ENCODE results near the gene ST7L.

Gene ST7L

DNA sequence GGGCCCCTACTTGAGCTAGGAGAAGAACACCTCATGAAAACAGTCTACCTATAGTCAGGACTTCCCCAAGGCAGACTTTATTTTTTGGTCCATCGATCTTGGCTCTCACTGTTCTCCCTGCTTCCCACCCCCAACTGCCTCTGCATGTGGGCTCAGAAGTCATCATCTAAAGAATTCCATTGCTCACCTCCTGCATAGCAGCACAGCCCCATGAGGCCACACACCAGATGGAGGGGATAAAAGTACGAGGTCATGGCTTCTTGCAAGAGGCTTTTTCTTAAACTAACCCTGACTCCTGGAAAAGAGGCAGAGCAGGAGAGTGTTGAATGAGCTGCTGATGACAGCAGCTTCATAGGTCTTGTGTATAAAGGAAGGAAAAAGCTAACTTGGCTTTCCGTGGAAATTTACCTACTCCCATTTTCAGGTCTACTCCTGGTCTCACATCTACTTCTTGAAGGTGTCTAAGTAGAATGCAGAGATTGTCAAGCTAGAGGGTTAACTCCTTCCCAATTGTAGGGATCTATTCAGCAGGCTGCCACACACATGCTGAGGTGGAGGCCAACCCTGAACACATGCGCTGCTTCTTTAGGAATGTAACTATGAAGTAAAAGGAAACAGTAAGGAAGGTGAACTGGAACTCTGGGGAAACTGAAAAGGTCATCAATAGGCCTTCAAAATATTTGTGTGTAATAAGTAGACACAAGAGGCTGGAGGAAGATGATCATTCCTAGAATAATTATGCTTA is 91.5 kb downstream of the ST7L start:
- no peak for TF ChIP-seq EZH2 (IDR thresholded peaks at IDR 0.05; ENCODE audit: borderline replicate concordance, low read depth, low read length, severe bottlenecking)
- TF ChIP-seq, protein P1, sequence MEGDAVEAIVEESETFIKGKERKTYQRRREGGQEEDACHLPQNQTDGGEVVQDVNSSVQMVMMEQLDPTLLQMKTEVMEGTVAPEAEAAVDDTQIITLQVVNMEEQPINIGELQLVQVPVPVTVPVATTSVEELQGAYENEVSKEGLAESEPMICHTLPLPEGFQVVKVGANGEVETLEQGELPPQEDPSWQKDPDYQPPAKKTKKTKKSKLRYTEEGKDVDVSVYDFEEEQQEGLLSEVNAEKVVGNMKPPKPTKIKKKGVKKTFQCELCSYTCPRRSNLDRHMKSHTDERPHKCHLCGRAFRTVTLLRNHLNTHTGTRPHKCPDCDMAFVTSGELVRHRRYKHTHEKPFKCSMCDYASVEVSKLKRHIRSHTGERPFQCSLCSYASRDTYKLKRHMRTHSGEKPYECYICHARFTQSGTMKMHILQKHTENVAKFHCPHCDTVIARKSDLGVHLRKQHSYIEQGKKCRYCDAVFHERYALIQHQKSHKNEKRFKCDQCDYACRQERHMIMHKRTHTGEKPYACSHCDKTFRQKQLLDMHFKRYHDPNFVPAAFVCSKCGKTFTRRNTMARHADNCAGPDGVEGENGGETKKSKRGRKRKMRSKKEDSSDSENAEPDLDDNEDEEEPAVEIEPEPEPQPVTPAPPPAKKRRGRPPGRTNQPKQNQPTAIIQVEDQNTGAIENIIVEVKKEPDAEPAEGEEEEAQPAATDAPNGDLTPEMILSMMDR (IDR thresholded peaks at IDR 0.05; ENCODE audit: borderline replicate concordance, extremely low read depth, low read length, poor library complexity, severe bottlenecking): no peak
- H3K4me2 ChIP-seq (ENCODE audit: insufficient read depth, low read length): no peak overlapping the region
- no peak overlapping the region for H3K9ac ChIP-seq (ENCODE audit: low read depth, low read length)
- no peaks in the 10 kb centered on the region for H3K79me2 ChIP-seq (ENCODE audit: insufficient read depth, low read length)
- DNase-seq (no peak), ATAC-seq (ENCODE audit: insufficient read depth, low read depth) (no peak)
- no peak overlapping the region for H3K4me3 ChIP-seq (ENCODE audit: low read depth in 1 of 2, low read length in 2 of 2)
- H3K27me3 ChIP-seq (ENCODE audit: insufficient read depth, low read length, poor library complexity): no peaks in the 10 kb centered on the region
- H3K27ac ChIP-seq (ENCODE audit: low read length): no peak overlapping the region
- H4K20me1 ChIP-seq (ENCODE audit: insufficient read depth, low read length): no peaks in the 10 kb centered on the region
- H3K9me3 ChIP-seq (ENCODE audit: insufficient read depth, low read length, severe bottlenecking): no peaks in the 10 kb centered on the region
- H2AFZ ChIP-seq (ENCODE audit: low read depth, low read length): no peak overlapping the region
- no peaks in the 10 kb centered on the region for H3K4me1 ChIP-seq (ENCODE audit: insufficient read depth, low read length)
- 0 out of 2 replicates have a peak, but pooled peaks cover 5% of the 10 kb centered on the region for H3K36me3 ChIP-seq (ENCODE audit: insufficient read depth, low read length)

- H3K27ac ChIP-seq (ENCODE audit: low read length): no peak overlapping the region
These were observed 94.0 kb downstream of the ST7L start for GRCh38 chr1:112524986-112525385.

DNA sequence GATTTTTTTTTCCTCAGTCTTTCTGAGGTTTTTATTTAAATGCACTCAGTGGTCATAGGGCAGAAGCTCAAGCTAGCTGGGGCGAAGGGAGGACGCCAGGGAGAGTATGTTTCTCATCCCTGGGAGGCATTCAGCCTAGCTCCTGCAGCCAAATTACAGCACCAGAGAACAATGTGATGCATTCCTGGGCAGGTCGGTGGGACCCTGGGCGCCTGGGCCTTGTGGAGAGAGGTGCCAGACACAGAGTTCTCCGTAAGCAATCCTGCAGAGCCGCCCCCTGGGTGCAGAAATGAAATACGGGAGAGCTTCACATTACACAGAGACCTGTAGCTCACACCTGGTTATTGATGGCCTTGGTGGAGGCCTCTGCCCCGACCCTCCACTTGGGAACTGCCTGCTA is 94.7 kb downstream of the ST7L start:
- Histone ChIP-seq H3K4me1 (ENCODE audit: insufficient read depth, low read length) (no peaks in the 10 kb centered on the region), H3K9me3 (ENCODE audit: insufficient read depth, low read length, severe bottlenecking) (no peaks in the 10 kb centered on the region), H3K9ac (ENCODE audit: low read depth, low read length) (no peak overlapping the region), H2AFZ (ENCODE audit: low read depth, low read length) (no peak overlapping the region), H3K4me2 (ENCODE audit: insufficient read depth, low read length) (no peak overlapping the region), H3K4me3 (ENCODE audit: low read depth in 1 of 2, low read length in 2 of 2) (no peak overlapping the region), H3K36me3 (ENCODE audit: insufficient read depth, low read length) (0 out of 2 replicates have a peak, but pooled peaks cover 5% of the 10 kb centered on the region), H3K27me3 (ENCODE audit: insufficient read depth, low read length, poor library complexity) (no peaks in the 10 kb centered on the region), H3K79me2 (ENCODE audit: insufficient read depth, low read length) (no peaks in the 10 kb centered on the region), H3K27ac (ENCODE audit: low read length) (no peak overlapping the region), H4K20me1 (ENCODE audit: insufficient read depth, low read length) (no peaks in the 10 kb centered on the region)
- TF ChIP-seq, protein P1 (IDR thresholded peaks at IDR 0.05; ENCODE audit: borderline replicate concordance, extremely low read depth, low read length, poor library complexity, severe bottlenecking): no peak
- TF ChIP-seq EZH2 (IDR thresholded peaks at IDR 0.05; ENCODE audit: borderline replicate concordance, low read depth, low read length, severe bottlenecking): no peak
- DNase-seq (no peak), ATAC-seq (ENCODE audit: insufficient read depth, low read depth) (no peak)

More at GRCh38 chr1:112524986-112525385, 94.0 kb downstream of the ST7L start:
- H3K4me3 ChIP-seq (ENCODE audit: low read depth in 1 of 2, low read length in 2 of 2): no peak overlapping the region
- H3K79me2 ChIP-seq (ENCODE audit: insufficient read depth, low read length): no peaks in the 10 kb centered on the region
- no peak for DNase-seq
- H3K4me1 ChIP-seq (ENCODE audit: insufficient read depth, low read length): no peaks in the 10 kb centered on the region
- H3K9me3 ChIP-seq (ENCODE audit: insufficient read depth, low read length, severe bottlenecking): no peaks in the 10 kb centered on the region
- TF ChIP-seq, protein P1 (IDR thresholded peaks at IDR 0.05; ENCODE audit: borderline replicate concordance, extremely low read depth, low read length, poor library complexity, severe bottlenecking): no peak
- no peak for TF ChIP-seq EZH2 (IDR thresholded peaks at IDR 0.05; ENCODE audit: borderline replicate concordance, low read depth, low read length, severe bottlenecking)
- H4K20me1 ChIP-seq (ENCODE audit: insufficient read depth, low read length): no peaks in the 10 kb centered on the region
- no peak for ATAC-seq (ENCODE audit: insufficient read depth, low read depth)
- no peak overlapping the region for H3K4me2 ChIP-seq (ENCODE audit: insufficient read depth, low read length)
- H3K9ac ChIP-seq (ENCODE audit: low read depth, low read length): no peak overlapping the region
- no peaks in the 10 kb centered on the region for H3K27me3 ChIP-seq (ENCODE audit: insufficient read depth, low read length, poor library complexity)
- no peak overlapping the region for H2AFZ ChIP-seq (ENCODE audit: low read depth, low read length)
- H3K36me3 ChIP-seq (ENCODE audit: insufficient read depth, low read length): 0 out of 2 replicates have a peak, but pooled peaks cover 5% of the 10 kb centered on the region
